ENCODE results near the gene CRTAC1. TPM values are rescaled to one million over a fixed set of nuclear protein-coding genes. Genes with fewer than 3 reads are reported as not detected.

The CRTAC1 gene
- total RNA-seq, 1 donor from 2014 or later = 0.06 TPM

- H3K4me3 ChIP-seq (ENCODE audit: low read depth, low read length) = no peak overlapping the region
- no peak for TF ChIP-seq CTCF (conservative IDR thresholded peaks at IDR 0.05; ENCODE audit: low read depth, low read length)
- no peak for DNase-seq (ENCODE audit: low read depth)
Observed at GRCh38 chr10:97943294-97943693, 87.1 kb downstream of the CRTAC1 start.

- TF ChIP-seq CTCF (conservative IDR thresholded peaks at IDR 0.05; ENCODE audit: low read depth, low read length) = no peak
- H3K4me3 ChIP-seq (ENCODE audit: low read depth, low read length) = no peak overlapping the region
- no peak for DNase-seq (ENCODE audit: low read depth)
Observed at GRCh38 chr10:97940534-97940933, 89.9 kb downstream of the CRTAC1 start.

- DNase-seq (ENCODE audit: low read depth) = no peak
Observed at GRCh38 chr10:97939446-97939990, 90.9 kb downstream of the CRTAC1 start.

GRCh38 chr10:97937928-97938327, 92.5 kb downstream of the CRTAC1 start:
- no peak for TF ChIP-seq CTCF (conservative IDR thresholded peaks at IDR 0.05; ENCODE audit: low read depth, low read length)
- no peak for DNase-seq (ENCODE audit: low read depth)
- no peak overlapping the region for H3K4me3 ChIP-seq (ENCODE audit: low read depth, low read length)

More at GRCh38 chr10:97939446-97939990, 90.9 kb downstream of the CRTAC1 start:
- no peak overlapping the region for H3K4me3 ChIP-seq (ENCODE audit: low read depth, low read length)
- no peak for TF ChIP-seq CTCF (conservative IDR thresholded peaks at IDR 0.05; ENCODE audit: low read depth, low read length)

GRCh38 chr10:97937054-97937453, 93.4 kb downstream of the CRTAC1 start:
- no peak overlapping the region for H3K4me3 ChIP-seq (ENCODE audit: low read depth, low read length)
- DNase-seq (ENCODE audit: low read depth) = no peak
- no peak for TF ChIP-seq CTCF (conservative IDR thresholded peaks at IDR 0.05; ENCODE audit: low read depth, low read length)

- DNase-seq (ENCODE audit: low read depth) = no peak
- TF ChIP-seq CTCF (conservative IDR thresholded peaks at IDR 0.05; ENCODE audit: low read depth, low read length) = no peak
- H3K4me3 ChIP-seq (ENCODE audit: low read depth, low read length) = no peak overlapping the region
Observed at GRCh38 chr10:97936126-97936525, 94.3 kb downstream of the CRTAC1 start.

GRCh38 chr10:97932932-97933530, 97.4 kb downstream of the CRTAC1 start:
- DNase-seq (ENCODE audit: low read depth) = no peak
- TF ChIP-seq CTCF (conservative IDR thresholded peaks at IDR 0.05; ENCODE audit: low read depth, low read length) = no peak
- no peak overlapping the region for H3K4me3 ChIP-seq (ENCODE audit: low read depth, low read length)
